M059J (cell line): ENCODE results near the gene FAM83G. TPM values are rescaled to one million over a fixed set of nuclear protein-coding genes. Genes with fewer than 3 reads are reported as not detected.
"Not testable (repeated sequence)": the region's sequence is repeated elsewhere in the genome, so short reads cannot be mapped to it uniquely, and the experiment has no call there.

Source experiments
- DNase-seq: peaks from one replicate; pipeline ENCODE4 v3.0.0-alpha.2; 2012; ENCODE audit warnings: low read depth
- total RNA-seq: library from RNA; depleted of rRNA; stranded (reverse); fragments of >200 nt; shearing (Covaris generic); gene quantifications from 2 replicates; pipeline ENCODE4 v1.2.3, GENCODE V29; 2014

Gene FAM83G
- total RNA-seq, 1 experiment from 2014 or later, result 15.0 TPM

- DNase-seq, result peak; percentile 55
These were observed 35.3 kb downstream of the FAM83G start for GRCh38 chr17:18968945-18969887.

- DNase-seq, result no peak
These were observed 36.2 kb downstream of the FAM83G start for GRCh38 chr17:18968345-18968744.

- peak; percentile 61 for DNase-seq
These were observed 36.6 kb downstream of the FAM83G start for GRCh38 chr17:18967916-18968315.

- peak; percentile 41 for DNase-seq
These were observed 37.5 kb downstream of the FAM83G start for GRCh38 chr17:18966831-18967624.

- DNase-seq, result no peak
These were observed 38.9 kb downstream of the FAM83G start for GRCh38 chr17:18965530-18966236.

GRCh38 chr17:18964550-18964949 lies 40.0 kb downstream of the FAM83G start:
- no peak for DNase-seq

- DNase-seq, result no peak
These were observed 40.6 kb downstream of the FAM83G start for GRCh38 chr17:18964018-18964351.

- DNase-seq, result peak; percentile 56
These were observed 41.2 kb downstream of the FAM83G start for GRCh38 chr17:18963126-18964017.

GRCh38 chr17:18962494-18962815 lies 42.1 kb downstream of the FAM83G start:
- no peak for DNase-seq

- peak; percentile 50 for DNase-seq
These were observed 42.7 kb downstream of the FAM83G start for GRCh38 chr17:18961634-18962493.

GRCh38 chr17:18960803-18961511 lies 43.6 kb downstream of the FAM83G start:
- DNase-seq, result peak; percentile 60

- no peak for DNase-seq
These were observed 44.3 kb downstream of the FAM83G start for GRCh38 chr17:18960241-18960665.

- DNase-seq, result no peak
These were observed 44.7 kb downstream of the FAM83G start for GRCh38 chr17:18959845-18960240.

- no peak for DNase-seq
These were observed 45.3 kb downstream of the FAM83G start for GRCh38 chr17:18959071-18959844.

- no peak for DNase-seq
These were observed 46.0 kb downstream of the FAM83G start for GRCh38 chr17:18958611-18959010.

- no peak for DNase-seq
These were observed 46.7 kb downstream of the FAM83G start for GRCh38 chr17:18957831-18958230.

- DNase-seq, result no peak
These were observed 48.0 kb downstream of the FAM83G start for GRCh38 chr17:18956581-18956980.

- DNase-seq, result not testable (repeated sequence)
These were observed 48.5 kb downstream of the FAM83G start for GRCh38 chr17:18956021-18956420.

- DNase-seq, result no peak
These were observed 49.6 kb downstream of the FAM83G start for GRCh38 chr17:18955009-18955408.
